HG03097 (cell line): ENCODE results near the gene PDC.

Source experiments
- ATAC-seq: cut with Tn5 transposase; IDR thresholded peaks from one replicate; pipeline ENCODE4 v1.9.1; 2021; ENCODE audit not compliant: unreplicated experiment, low FRiP score

The PDC gene

GRCh38 chr1:186461014-186461413 is at the start of gene PDC:
TSS of gene PDC (minus strand) at chr1:186461114. CDS start at chr1:186449459, 11,655 bp downstream.
- ATAC-seq: no peak

GRCh38 chr1:186503190-186503589 is 42.3 kb upstream of the PDC start:
- no peak for ATAC-seq

- ATAC-seq: no peak
These were observed 41.2 kb upstream of the PDC start for GRCh38 chr1:186502087-186502486.

DNA sequence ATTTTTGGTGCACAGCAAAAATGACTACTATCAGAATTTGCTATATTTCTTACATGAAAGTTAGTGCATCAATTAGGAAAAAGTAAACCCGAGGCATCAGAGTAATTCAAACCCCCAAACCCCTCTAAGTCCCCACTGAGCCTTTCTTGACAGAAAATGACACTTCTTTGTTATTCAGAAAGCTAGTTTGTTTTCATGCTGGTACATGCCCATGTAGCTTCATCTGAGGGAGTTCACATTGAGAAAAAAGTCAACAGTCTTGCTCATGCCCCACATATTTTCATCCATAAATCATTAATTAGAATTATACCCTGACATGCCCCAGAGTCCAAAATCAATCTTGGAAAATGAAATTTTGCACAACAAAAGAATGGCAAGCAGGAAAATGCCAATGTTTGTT is 39.9 kb upstream of the PDC start:
- no peak for ATAC-seq

DNA sequence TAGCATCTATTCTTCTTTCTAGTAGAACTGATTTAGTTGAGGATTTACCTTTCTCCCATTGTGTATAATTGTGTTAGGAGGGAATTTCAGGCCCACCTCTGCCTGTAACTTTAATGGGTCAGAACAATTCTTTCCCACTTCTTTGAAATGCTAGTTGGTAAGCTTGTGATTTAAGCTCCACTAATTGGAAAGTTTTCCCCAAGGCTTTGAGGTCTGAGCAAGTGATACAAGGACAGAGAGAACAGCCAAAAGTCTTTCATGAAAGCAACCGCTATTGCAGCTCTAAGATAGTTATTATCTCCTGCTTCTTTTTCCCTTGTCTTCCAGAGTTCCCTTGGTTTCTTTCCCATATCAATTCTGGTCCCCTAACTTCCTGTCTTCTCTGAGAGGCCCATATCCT is 38.7 kb upstream of the PDC start:
- no peak for ATAC-seq

DNA sequence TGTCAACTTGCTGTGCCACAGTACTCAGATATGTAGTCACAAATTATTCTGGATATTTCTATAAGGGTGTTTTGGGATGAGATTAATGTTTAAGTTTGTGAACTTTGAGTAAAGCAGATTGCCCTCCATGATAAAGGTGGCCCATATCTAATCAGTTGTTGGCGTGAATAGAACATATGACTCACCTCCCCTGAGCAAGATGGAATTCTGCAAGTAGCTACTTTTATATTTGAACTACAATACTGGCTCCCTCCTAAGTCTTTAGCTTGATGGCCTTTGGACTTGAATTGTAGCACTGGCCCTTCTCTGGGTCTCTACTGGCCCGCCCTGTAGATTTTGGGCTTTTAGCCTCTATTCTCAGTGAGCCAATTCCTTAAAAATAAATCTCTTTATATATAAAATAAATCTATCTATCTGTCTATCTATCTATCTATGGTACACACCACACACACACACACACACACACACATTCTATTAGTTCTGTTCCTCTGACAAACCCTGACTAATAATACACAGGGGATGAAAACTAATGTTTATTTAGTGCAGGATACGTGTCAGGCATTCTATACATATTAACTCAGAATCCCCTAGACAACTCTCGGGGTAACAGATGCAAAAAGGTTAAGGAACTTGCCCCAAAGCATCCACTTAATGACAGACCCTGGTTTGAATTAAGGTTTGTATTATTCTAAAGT is 37.9 kb upstream of the PDC start:
- no peak for ATAC-seq

DNA sequence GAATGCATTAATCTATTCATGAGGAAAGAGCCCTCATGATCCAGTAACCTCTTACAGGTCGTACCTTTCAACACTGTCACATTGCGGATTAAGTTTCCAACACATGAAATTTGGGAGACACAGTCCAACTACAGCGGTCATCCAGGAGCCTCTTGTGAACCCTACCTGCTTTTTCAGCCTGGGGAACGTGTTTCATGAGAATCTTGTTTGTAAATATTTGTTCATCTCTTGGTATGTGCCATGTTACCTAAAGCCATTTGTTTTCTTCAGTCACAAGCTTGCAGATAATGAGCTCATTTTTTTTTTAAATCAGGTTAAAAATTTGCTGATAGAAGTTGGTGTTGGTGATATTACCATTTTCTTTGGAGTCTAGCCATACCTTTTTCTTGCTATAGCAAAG is 37.2 kb upstream of the PDC start:
- no peak for ATAC-seq

GRCh38 chr1:186497651-186498050 is 36.7 kb upstream of the PDC start:
- no peak for ATAC-seq

DNA sequence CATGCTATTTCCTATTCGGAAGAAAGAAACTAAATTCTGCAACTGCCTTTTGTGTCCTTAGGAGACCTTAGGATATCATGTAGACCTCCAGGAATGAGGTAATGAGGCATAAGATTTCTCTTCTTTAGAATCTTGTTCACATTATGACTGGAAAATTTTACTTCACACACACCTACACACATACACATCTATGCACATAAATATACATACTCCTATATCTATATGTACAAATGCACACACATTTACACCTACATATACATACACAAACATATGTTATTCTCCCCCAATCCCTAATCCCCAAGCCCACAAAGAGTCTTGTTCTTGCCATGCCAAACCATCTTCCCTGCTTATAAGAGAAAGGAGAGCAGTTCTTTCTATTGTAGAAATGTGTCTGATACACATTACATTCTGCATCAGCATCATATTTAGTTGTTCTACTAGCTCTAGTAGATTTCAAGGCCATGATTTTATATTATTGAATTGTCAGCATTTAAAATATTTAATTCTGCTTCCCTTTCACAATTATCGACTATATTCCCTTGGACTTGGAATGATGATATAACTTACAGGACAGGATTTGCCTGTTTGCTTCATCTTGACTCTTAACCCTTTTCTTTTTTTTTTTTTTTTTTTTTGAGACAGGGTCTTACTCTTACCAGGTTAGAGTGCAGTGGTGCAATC is 35.4 kb upstream of the PDC start:
- no peak for ATAC-seq

DNA sequence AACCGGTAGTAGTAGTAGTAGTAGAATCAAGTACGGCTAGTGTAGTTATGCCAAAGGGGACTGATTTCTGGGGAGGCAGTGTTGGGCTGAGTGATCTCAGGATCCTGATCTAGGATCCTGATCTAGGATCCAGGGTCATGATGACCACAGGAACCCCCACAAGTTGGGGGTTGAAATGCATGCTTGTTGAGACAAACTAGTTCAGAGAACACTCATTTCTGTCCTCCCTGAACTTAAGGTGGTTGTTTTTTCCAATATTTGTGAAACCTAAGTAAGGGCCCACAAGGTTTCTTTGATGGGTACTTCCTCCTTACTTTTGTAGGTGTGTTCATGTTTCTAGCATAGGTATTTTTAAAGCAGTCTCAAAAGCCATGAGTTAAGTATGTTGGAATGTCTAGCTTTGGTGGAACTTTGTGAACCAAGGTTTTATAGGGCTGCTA is 33.9 kb upstream of the PDC start:
- ATAC-seq: no peak

GRCh38 chr1:186492531-186493291 is 31.8 kb upstream of the PDC start:
- no peak for ATAC-seq

- no peak for ATAC-seq
These were observed 30.4 kb upstream of the PDC start for GRCh38 chr1:186491336-186491735.

DNA sequence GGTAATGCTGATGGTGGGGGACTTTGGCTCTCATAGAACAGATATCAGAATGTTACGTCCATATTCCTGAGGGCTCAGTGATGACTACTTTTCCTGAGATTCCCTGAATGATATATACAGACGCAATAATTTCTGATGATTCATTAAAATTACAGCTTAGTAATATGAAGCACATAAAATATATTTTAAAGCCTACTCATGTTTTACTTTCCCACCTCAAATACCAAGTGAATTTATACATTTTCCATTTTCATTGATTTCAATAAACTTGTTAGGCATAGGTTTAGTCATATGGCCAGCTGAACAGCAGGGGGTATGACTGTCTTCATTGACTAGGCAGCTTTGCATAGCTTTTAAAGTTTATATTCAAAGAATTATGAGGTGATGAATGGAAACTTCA is 26.2 kb upstream of the PDC start:
- no peak for ATAC-seq

- ATAC-seq: no peak
These were observed 25.1 kb upstream of the PDC start for GRCh38 chr1:186486061-186486460.

DNA sequence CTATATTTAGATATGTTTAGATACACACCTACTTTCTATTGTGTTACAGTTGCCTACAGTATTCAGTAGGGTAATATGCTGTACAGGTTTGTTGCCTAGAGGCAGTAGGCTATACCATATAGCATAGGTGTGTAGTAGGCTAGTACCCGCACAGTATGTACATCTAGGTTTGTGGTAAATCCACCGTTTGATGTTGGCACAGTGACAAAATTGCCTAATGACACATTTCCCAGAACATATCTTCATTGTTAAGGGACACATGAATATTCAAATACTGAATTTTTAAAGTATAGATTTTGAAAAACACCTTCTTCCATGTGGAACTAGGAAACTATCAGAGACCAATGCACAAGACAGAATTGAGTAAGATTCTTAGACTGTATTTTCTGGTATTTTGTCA is 22.6 kb upstream of the PDC start:
- ATAC-seq: no peak

GRCh38 chr1:186482661-186483255 is 21.8 kb upstream of the PDC start:
- peak; percentile 68 for ATAC-seq

DNA sequence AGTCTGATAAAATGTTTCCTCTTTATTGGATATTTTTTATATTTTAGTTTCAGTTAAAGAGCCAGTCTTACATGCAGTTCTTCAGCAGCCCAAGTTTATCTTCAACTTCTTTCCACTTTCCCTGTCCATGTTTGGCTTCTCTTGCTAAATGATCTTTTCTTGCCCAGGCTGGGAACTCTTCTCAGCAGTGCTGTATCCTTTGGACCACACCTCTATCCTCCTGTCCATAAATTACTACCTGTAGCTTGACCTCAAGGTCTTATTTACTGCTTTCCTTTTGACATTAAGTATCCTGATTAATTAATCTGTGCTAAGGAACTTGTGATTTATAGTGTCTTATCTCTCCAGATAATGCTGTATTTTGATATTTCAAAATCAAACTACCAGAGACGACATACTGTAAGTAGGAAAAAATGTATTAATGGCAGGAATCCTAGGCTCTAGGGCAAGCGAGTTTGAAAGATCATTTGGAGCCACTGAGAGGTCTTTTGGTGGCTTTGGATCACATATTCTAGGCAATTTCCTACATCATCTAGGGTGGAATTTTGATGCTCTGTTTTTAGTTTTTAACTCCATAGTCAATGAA is 20.5 kb upstream of the PDC start:
- no peak for ATAC-seq

DNA sequence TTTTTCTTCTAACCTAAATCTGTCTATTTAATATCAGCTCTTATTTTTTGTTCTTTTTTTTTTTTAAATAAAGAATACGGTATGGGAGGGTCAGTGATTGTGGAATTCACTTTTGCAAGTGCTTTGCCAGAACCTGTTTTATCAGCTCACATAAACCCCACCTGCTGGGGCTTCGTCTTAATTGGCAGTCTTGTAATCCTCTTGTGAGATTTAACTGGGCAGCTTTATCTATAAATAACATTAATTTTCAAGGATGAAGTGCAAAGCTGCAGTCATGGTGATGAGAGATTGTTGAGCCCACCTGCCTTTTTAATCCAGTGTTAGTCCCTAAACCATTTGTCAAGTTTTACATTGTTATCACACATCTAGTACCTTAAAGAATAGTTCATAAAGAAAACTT is 18.2 kb upstream of the PDC start:
- no peak for ATAC-seq

DNA sequence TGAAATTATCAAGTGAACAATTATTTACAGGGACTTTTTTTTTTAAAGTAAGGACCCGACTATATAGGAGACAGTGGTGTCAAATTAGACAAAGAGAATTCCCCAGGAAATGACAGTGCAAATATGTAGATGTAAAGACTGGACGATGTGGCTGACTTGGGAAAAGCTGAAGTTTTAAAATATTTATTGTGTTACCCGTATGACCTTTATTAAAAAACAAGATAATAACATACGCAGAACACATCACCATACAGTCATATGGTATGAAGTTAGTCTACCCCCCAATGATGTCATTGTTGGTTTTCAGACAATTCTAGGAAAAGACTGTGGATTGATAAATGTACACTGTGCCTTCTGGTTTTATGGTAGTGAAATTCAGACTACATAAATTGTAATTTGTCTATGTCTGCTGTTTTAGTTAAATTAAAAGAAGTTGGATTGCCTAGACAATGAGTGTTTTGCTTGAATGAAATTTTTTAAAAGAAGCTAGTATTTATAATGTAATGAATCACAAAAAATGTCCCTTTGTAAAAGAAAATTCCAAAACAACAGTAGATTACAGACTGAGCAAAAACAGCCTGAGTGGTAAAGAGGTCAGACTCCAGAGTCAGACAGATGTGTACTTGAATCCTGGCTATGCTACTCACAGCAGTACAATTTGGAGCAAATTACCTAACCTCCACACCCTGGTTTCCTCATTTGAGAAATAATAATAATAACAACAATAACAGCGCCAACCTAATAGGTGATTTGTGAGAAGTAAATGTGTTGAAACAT is 15.5 kb upstream of the PDC start:
- ATAC-seq: no peak

GRCh38 chr1:186474208-186474607 is 13.3 kb upstream of the PDC start:
- no peak for ATAC-seq
